H9 (cell line): ENCODE results near the gene RUSF1. TPM values are rescaled to one million over a fixed set of nuclear protein-coding genes. Genes with fewer than 3 reads are reported as not detected.

Experiments
- DNase-seq: peaks from one replicate; pipeline ENCODE4 v3.0.0-alpha.2; 2017
- H2AFZ ChIP-seq: one replicate; pipeline ENCODE4 v1.6.1; 2013; ENCODE audit warnings: mild to moderate bottlenecking, low read length, control low read depth, moderate library complexity
- H2AK5ac ChIP-seq: 2 replicates; pipeline ENCODE4 v1.6.1; 2013; ENCODE audit warnings: low read length, control low read depth, mixed read lengths; ENCODE audit not compliant: insufficient read length
- H2BK120ac ChIP-seq: one replicate; pipeline ENCODE4 v1.6.1; 2013; ENCODE audit warnings: low read depth, mild to moderate bottlenecking, low read length, control low read depth, inconsistent platforms; ENCODE audit not compliant: poor library complexity, severe bottlenecking
- H2BK12ac ChIP-seq: 2 replicates; pipeline ENCODE4 v1.6.1; 2013; ENCODE audit warnings: low read length, control low read depth, mixed read lengths, low read depth; ENCODE audit not compliant: insufficient read length
- H2BK15ac ChIP-seq: 2 replicates; pipeline ENCODE4 v1.6.1; 2013; ENCODE audit warnings: low read depth, low read length, control low read depth
- H2BK20ac ChIP-seq: one replicate; pipeline ENCODE4 v1.6.1; 2013; ENCODE audit warnings: low read depth, mild to moderate bottlenecking, low read length, control low read depth, inconsistent platforms; ENCODE audit not compliant: poor library complexity, severe bottlenecking
- H2BK5ac ChIP-seq: 2 replicates; pipeline ENCODE4 v1.6.1; 2013; ENCODE audit warnings: low read length, control low read depth, mixed read lengths; ENCODE audit not compliant: insufficient read length
- H3K14ac ChIP-seq: 2 replicates; pipeline ENCODE4 v1.6.1; 2013; ENCODE audit warnings: low read length, control low read depth; ENCODE audit not compliant: insufficient read depth
- H3K18ac ChIP-seq: 2 replicates; pipeline ENCODE4 v1.6.1; 2013; ENCODE audit warnings: low read depth, mild to moderate bottlenecking, mixed read lengths, low read length, control low read depth; ENCODE audit not compliant: insufficient read length
- H3K23ac ChIP-seq: 2 replicates; pipeline ENCODE4 v1.6.1; 2013; ENCODE audit warnings: low read length, control low read depth, mixed read lengths, low read depth; ENCODE audit not compliant: insufficient read length
- H3K23me2 ChIP-seq: 2 replicates; pipeline ENCODE4 v1.6.1; 2013; ENCODE audit warnings: low read depth, mild to moderate bottlenecking, mixed read lengths, low read length, control low read depth; ENCODE audit not compliant: insufficient read length, poor library complexity, severe bottlenecking
- H3K27ac ChIP-seq: 2 replicates; pipeline ENCODE4 v1.5.1; 2013; ENCODE audit warnings: low read length, control low read depth, mixed read lengths, low read depth; ENCODE audit not compliant: insufficient read length
- H3K27me3 ChIP-seq: 2 replicates; pipeline ENCODE4 v1.6.1; 2013; ENCODE audit warnings: low read length, control low read depth, inconsistent platforms; ENCODE audit not compliant: insufficient read depth
- H3K4ac ChIP-seq: 2 replicates; pipeline ENCODE4 v1.6.1; 2013; ENCODE audit warnings: low read depth, mild to moderate bottlenecking, control low read depth, inconsistent platforms, low read length, moderate library complexity
- H3K4me1 ChIP-seq: 2 replicates; pipeline ENCODE4 v1.6.1; 2013; ENCODE audit warnings: low read length, control low read depth, inconsistent platforms; ENCODE audit not compliant: insufficient read depth
- H3K4me2 ChIP-seq: 2 replicates; pipeline ENCODE4 v1.6.1; 2013; ENCODE audit warnings: low read length, control low read depth, mixed read lengths; ENCODE audit not compliant: insufficient read length, insufficient read depth
- H3K56ac ChIP-seq: 2 replicates; pipeline ENCODE4 v1.6.1; 2013; ENCODE audit warnings: low read depth, mild to moderate bottlenecking, mixed read lengths, low read length, control low read depth; ENCODE audit not compliant: insufficient read length
- H3K79me1 ChIP-seq: 2 replicates; pipeline ENCODE4 v1.6.1; 2013; ENCODE audit warnings: low read depth, mild to moderate bottlenecking, moderate library complexity, low read length, control low read depth, inconsistent platforms; ENCODE audit not compliant: insufficient read depth, poor library complexity, severe bottlenecking
- H3K79me2 ChIP-seq: 2 replicates; pipeline ENCODE4 v1.6.1; 2013; ENCODE audit warnings: low read length, control low read depth, inconsistent platforms; ENCODE audit not compliant: insufficient read depth
- H3K9ac ChIP-seq: 2 replicates; pipeline ENCODE4 v1.6.1; 2013; ENCODE audit warnings: low read length, control low read depth, mixed read lengths; ENCODE audit not compliant: insufficient read length; ENCODE audit errors: extremely low read depth
- H3K9me3 ChIP-seq: one replicate; pipeline ENCODE4 v1.6.1; 2013; ENCODE audit warnings: low read depth, low read length, inconsistent platforms; ENCODE audit not compliant: control insufficient read depth
- H3T11ph ChIP-seq: one replicate; pipeline ENCODE4 v1.6.1; 2013; ENCODE audit warnings: mild to moderate bottlenecking, low read length, control low read depth, inconsistent platforms
- H4K20me1 ChIP-seq: one replicate; pipeline ENCODE4 v1.6.1; 2013; ENCODE audit not compliant: control insufficient read depth, insufficient read length, insufficient read depth
- H4K5ac ChIP-seq: 2 replicates; pipeline ENCODE4 v1.6.1; 2013; ENCODE audit warnings: low read depth, mild to moderate bottlenecking, mixed read lengths, low read length, control low read depth; ENCODE audit not compliant: insufficient read length
- H4K8ac ChIP-seq: replicated peaks from 2 replicates; pipeline ENCODE4 v1.6.1; 2013; ENCODE audit warnings: low read length, control low read depth, mixed read lengths, low read depth; ENCODE audit not compliant: insufficient read length
- H4K91ac ChIP-seq: 2 replicates; pipeline ENCODE4 v1.6.1; 2013; ENCODE audit warnings: low read depth, mild to moderate bottlenecking, moderate library complexity, mixed read lengths, low read length, control low read depth; ENCODE audit not compliant: insufficient read length
- H3K27ac Mint-ChIP-seq, 3 experiments: 2 replicates in 2 of 3; 3 replicates in 1 of 3; pipeline ENCODE4 v1.8.0; 2020 to 2021; ENCODE audit warnings: mixed read lengths in 3 of 3, mild to moderate bottlenecking in 1 of 3, moderate library complexity in 1 of 3
- H3K27me3 Mint-ChIP-seq: 2 replicates; pipeline ENCODE4 v1.8.0; 2021; ENCODE audit warnings: low read depth, mild to moderate bottlenecking, moderate library complexity, mixed read lengths
- H3K36me3 Mint-ChIP-seq, 3 experiments: 2 replicates in 2 of 3; 3 replicates in 1 of 3; pipeline ENCODE4 v1.8.0; 2020 to 2021; ENCODE audit warnings: low read depth in 3 of 3, mixed read lengths in 3 of 3; ENCODE audit not compliant: insufficient read depth in 1 of 3
- H3K4me1 Mint-ChIP-seq, 2 experiments: 2 replicates each; pipeline ENCODE4 v1.8.0; 2020; ENCODE audit warnings: mixed read lengths in 2 of 2
- H3K4me3 Mint-ChIP-seq, 2 experiments: 2 replicates in 1 of 2; 3 replicates in 1 of 2; pipeline ENCODE4 v1.8.0; 2020 to 2021; ENCODE audit warnings: mild to moderate bottlenecking in 2 of 2, mixed read lengths in 2 of 2, moderate library complexity in 1 of 2
- H3K9me3 Mint-ChIP-seq, 2 experiments: 2 replicates in 1 of 2; 3 replicates in 1 of 2; pipeline ENCODE4 v1.8.0; 2020; ENCODE audit warnings: mild to moderate bottlenecking in 2 of 2, mixed read lengths in 2 of 2, moderate library complexity in 1 of 2
- CTCF ChIP-seq: fragments of 200-600 bp; sonication (generic); conservative IDR thresholded peaks from 3 replicates; pipeline ENCODE4 v1.8.0; 2021; ENCODE audit warnings: antibody characterized with exemption, mild to moderate bottlenecking
- WGBS: extraction: QIAGEN DNeasy Blood & Tissue Kit; methylation state at CpG from one replicate; pipeline ENCODE4 v1.1.7; 2013; ENCODE audit warnings: missing lambda C conversion rate, low lambda C conversion rate, mixed read lengths; ENCODE audit not compliant: insufficient read length; ENCODE audit errors: extremely low coverage; 5-methylcytosine and 5-hydroxymethylcytosine counted together
- total RNA-seq: library from RNA; stranded (reverse); gene quantifications from 2 replicates; pipeline ENCODE4 v1.2.1, GENCODE V29; 2021

RUSF1 gene
- total RNA-seq, 1 experiment from 2014 or later, result 33.4 TPM

GRCh38 chr16:31529937-31530312, 21.7 kb upstream of the RUSF1 start:
- Histone ChIP-seq H3K4me1 (peaks cover 9% of the 10 kb centered on the region; the same call in 1 of the 2 replicates), H3K27me3 (peaks cover 10% of the 10 kb centered on the region; the same call in 1 of the 2 replicates), H3K9ac (peak overlapping the region; percentile 16), H3K4ac (no peak overlapping the region), H2BK120ac (no peak overlapping the region), H3K18ac (peak overlapping the region; percentile 44), H4K91ac (no peak overlapping the region), H2BK5ac (no peak overlapping the region), H3K23me2 (peaks cover 18% of the 10 kb centered on the region), H3K23ac (no peak overlapping the region), H3K4me2 (peak overlapping the region; percentile 79), H2BK15ac (no peak overlapping the region), H4K8ac (no peak overlapping the region), H3K56ac (no peak overlapping the region), H2AFZ (no peak overlapping the region), H3K27ac (no peak overlapping the region), H3T11ph (no peak overlapping the region), H4K5ac (no peak overlapping the region), H3K14ac (no peak overlapping the region), H2BK20ac (no peak overlapping the region), H2BK12ac (no peak overlapping the region), H4K20me1 (no peaks in the 10 kb centered on the region), H2AK5ac (no peak overlapping the region), H3K79me2 (no peaks in the 10 kb centered on the region), H3K79me1 (no peaks in the 10 kb centered on the region), H3K9me3 (no peaks in the 10 kb centered on the region)
- peak; percentile 37 for DNase-seq
- no CpG with 5 or more reads among the region's 17 CpGs for WGBS
- Mint-ChIP-seq H3K27ac (peak overlapping the region in 1 of 3 experiments; percentile 44; a peak in 1 of 7 replicates), H3K9me3 (peaks cover 0 to 3% of the 10 kb centered on the region in 2 experiments; a peak in 1 of 5 replicates), H3K4me3 (peak overlapping the region; percentile 64 to 83), H3K27me3 (peaks cover 25% of the 10 kb centered on the region), H3K36me3 (no peaks in the 10 kb centered on the region; a peak in 1 of 7 replicates), H3K4me1 (peaks cover 18 to 24% of the 10 kb centered on the region in 2 experiments)
- TF ChIP-seq CTCF, result no peak
